ENCODE measurements around the gene RNF14. TPM values are rescaled to one million over a fixed set of nuclear protein-coding genes. Genes with fewer than 3 reads are reported as not detected.

Gene RNF14
- total and polyA plus RNA-seq, 2 donors (not counting 3 experiments of a cell fraction or from before 2014, with no cell fraction given), result 23.5 to 55.9 TPM

- Histone ChIP-seq H3K9me3 (replicated peaks; ENCODE audit: control insufficient read depth, insufficient read depth, low read length) (no peaks in the 10 kb centered on the region), H4K20me1 (replicated peaks; ENCODE audit: control insufficient read depth, extremely low read depth, insufficient read depth, low read length) (no peaks in the 10 kb centered on the region), H3K4me2 (ENCODE audit: insufficient read depth, low read length) (no peak overlapping the region), H3K4me1 (ENCODE audit: control insufficient read depth, extremely low read depth, insufficient read depth, low read length) (no peaks in the 10 kb centered on the region), H3K4me3 (replicated peaks in 1 of 3; ENCODE audit: insufficient read depth in 1 of 3, low read depth in 1 of 3, low read length in 3 of 3) (no peak overlapping the region), H3K9me1 (replicated peaks; ENCODE audit: control insufficient read depth, extremely low read depth, insufficient read depth, low read length) (no peaks in the 10 kb centered on the region), H3K27ac (ENCODE audit: insufficient read depth, low read depth, low read length) (no peak overlapping the region), H3K36me3 (ENCODE audit: control insufficient read depth in 2 of 2, extremely low read depth in 1 of 2, insufficient read depth in 2 of 2, low read length in 2 of 2) (peaks cover 4 to 11% of the 10 kb centered on the region in 2 experiments), H2AFZ (ENCODE audit: low read depth, low read length) (no peak overlapping the region), H3K79me2 (ENCODE audit: control insufficient read depth, insufficient read depth, low read length) (no peaks in the 10 kb centered on the region), H3K9ac (replicated peaks; ENCODE audit: extremely low read depth, insufficient read depth, low read length) (no peak overlapping the region), H3K27me3 (ENCODE audit: control insufficient read depth in 2 of 2, insufficient read depth in 2 of 2, low read length in 2 of 2) (no peaks in the 10 kb centered on the region)
- no peak for DNase-seq (ENCODE audit: low read depth, low spot score)
- dilution Hi-C loops (cut with MboI; ENCODE audit: extremely low pct_ligation_motif_present, low sequenced_read_pairs), result loop anchor here (25.0 kb wide), 1 partner anchor 143 kb away; no protein-coding TSS in a partner anchor
- intact Hi-C loops (cut with micrococcal nuclease), result loop anchor here (5.0 kb wide), 1 partner anchor 703 kb away; no protein-coding TSS in a partner anchor
- ChIA-PET CTCF (interaction anchor here (0.7 to 4.7 kb wide), 3 partner anchors 18 to 149 kb away, joined by 3 to 36 read pairs (median 12); partner anchors contain the start of gene GNPDA1), POLR2A (no interaction called here)
- no TSS peak for BruUV-seq (replicated peaks)
- TF ChIP-seq MAX (IDR thresholded peaks at IDR 0.05; ENCODE audit: insufficient read depth, insufficient read length) (no peak), POLR2A (IDR thresholded peaks at IDR 0.05; ENCODE audit: low read depth, low read length) (no peak), POLR2AphosphoS5 (IDR thresholded peaks at IDR 0.05; ENCODE audit: insufficient read depth, low read depth, low read length) (no peak), MYC (IDR thresholded peaks at IDR 0.05; ENCODE audit: low read depth, low read length) (no peak), JUN (IDR thresholded peaks at IDR 0.05; ENCODE audit: borderline replicate concordance, insufficient read depth, insufficient read length, low read depth) (no peak), GATA2 (IDR thresholded peaks at IDR 0.05; ENCODE audit: insufficient read depth, insufficient read length, low read depth, low read length) (no peak), FOS (IDR thresholded peaks at IDR 0.05; ENCODE audit: borderline replicate concordance, insufficient read depth, low read length) (no peak), EZH2 (IDR thresholded peaks at IDR 0.05; ENCODE audit: borderline replicate concordance, low read depth, low read length, severe bottlenecking) (no peak)
- TF ChIP-seq, protein P1, sequence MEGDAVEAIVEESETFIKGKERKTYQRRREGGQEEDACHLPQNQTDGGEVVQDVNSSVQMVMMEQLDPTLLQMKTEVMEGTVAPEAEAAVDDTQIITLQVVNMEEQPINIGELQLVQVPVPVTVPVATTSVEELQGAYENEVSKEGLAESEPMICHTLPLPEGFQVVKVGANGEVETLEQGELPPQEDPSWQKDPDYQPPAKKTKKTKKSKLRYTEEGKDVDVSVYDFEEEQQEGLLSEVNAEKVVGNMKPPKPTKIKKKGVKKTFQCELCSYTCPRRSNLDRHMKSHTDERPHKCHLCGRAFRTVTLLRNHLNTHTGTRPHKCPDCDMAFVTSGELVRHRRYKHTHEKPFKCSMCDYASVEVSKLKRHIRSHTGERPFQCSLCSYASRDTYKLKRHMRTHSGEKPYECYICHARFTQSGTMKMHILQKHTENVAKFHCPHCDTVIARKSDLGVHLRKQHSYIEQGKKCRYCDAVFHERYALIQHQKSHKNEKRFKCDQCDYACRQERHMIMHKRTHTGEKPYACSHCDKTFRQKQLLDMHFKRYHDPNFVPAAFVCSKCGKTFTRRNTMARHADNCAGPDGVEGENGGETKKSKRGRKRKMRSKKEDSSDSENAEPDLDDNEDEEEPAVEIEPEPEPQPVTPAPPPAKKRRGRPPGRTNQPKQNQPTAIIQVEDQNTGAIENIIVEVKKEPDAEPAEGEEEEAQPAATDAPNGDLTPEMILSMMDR (IDR thresholded peaks at IDR 0.05; ENCODE audit: extremely low read depth in 1 of 2, insufficient read depth in 1 of 2, low read depth in 1 of 2, low read length in 2 of 2), result no peak
- FAIRE-seq, result no peak
These were observed 25.7 kb downstream of the RNF14 start for GRCh38 chr5:141994511-141995136.

All from endothelial cell of umbilical vein (primary cell).